Measurements from ENCODE around the gene DMKN.
"Not testable (repeated sequence)": the region's sequence is repeated elsewhere in the genome, so short reads cannot be mapped to it uniquely, and the experiment has no call there.

The DMKN gene

DNA sequence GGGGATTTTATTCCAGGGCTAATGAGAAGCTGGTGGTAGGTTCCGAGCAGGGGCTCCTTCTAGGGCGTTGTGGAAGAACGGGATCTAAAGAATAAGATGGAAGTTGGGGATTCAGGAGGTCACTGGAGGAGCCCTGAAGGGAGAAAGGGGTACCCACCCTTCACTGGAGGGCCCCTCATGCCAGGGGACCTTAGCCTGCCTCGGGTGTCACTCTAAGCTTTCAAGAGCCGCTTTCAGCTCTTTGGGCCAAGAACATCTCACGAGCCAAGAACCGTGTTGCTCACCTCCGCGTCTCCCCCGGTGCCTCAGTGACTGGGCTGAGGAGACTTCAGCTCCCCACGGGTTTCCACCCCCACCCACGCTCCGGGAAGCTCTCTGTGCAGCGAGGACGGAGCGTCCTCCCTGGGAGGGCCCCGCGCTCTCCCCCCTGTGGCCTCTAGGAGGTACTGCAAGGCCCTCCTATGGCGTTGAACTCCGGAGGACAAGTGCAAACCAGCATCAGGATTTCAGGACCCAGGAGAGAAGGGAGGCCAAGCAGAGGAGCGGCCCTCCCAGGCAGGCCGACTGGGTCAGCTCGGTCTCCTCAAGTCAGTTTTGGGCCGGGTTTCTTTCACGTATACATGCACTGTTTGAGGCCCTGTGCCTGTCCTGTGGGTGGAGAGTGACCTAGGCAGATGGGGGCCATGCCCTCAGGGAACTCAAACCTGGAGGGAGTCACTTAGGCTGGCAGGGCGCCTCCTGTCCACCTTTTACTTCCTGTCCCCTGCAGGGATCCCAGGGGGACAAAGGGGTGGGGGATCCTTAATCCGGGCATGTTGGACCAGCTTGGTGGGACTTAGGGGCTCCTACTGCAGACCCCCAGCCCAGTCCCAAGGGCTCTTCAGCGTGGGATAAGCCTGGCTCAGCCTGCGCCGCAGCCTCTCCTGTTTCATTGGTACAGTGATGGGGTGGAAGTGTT lies 18.1 kb downstream of the DMKN start:
- no peak for DNase-seq

DNA sequence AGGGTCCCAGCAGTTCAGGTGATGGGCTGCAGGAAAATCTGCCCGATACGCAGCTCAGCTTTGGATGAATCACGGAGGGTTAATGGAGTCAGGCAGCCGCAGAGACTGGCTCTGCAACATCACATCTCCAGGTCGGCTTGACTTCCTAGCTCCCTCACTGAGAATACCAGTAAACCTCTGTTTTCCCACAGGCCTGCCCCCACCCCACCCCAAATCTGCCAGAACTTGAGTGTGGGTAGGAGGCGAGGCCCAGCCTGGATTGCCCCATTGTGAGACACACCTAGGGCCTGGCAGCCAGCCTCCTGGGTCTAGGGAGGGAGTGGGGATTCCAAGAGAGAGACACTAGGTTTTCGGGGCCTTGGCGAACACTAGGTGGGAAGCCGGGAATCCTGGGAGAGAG lies 19.5 kb downstream of the DMKN start:
- DNase-seq: no peak

DNA sequence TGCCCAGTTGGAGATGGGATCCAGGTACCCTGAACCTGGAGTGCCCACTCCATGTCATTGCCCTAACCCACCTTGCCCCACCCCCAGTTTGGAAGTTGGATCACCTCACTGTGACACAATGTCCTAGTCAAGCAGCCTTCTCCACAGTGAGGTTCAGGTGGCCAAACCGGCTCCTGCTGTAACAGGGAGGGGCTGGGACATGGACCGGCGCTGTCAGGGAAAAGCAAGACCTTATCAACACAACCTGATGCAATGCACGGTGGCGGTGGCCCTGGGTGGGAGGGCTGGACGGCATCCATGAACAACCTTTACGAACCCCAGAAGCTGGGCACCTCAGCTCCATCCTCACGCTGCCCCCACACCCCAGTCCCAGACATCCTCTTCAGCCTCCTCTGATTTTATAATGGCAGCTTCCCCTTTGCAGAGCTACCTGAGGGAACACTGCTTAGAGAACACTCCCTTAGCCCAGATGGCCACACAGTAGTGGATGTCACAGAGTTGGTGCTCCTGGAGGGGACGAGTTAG lies 21.6 kb downstream of the DMKN start:
- DNase-seq: no peak

DNA sequence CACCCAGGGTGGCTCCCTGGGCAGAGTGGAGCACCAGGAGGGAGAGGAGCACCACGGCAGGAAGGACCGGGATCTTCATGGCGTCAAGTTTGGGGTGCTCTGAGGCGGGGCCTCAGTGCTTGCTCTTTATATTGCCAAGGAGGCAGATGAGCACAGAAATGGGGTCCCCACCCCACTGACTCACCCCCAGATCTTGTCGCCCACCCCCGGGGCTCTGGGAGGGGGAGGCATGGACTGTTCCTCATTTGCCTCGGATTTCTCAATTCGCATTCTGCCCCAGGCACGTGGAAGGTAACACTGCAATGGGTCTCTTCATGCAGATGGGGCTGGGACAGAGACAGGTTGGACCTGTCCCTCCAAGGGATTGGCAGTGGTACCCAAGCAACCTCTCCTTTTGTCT lies 23.1 kb downstream of the DMKN start, which contains the start of gene KRTDAP:
Gene KRTDAP (minus strand): TSS at position 101 of the 400 bp plus-strand sequence. CDS start 22 bp downstream, at position 79.
- no peak for DNase-seq

DNA sequence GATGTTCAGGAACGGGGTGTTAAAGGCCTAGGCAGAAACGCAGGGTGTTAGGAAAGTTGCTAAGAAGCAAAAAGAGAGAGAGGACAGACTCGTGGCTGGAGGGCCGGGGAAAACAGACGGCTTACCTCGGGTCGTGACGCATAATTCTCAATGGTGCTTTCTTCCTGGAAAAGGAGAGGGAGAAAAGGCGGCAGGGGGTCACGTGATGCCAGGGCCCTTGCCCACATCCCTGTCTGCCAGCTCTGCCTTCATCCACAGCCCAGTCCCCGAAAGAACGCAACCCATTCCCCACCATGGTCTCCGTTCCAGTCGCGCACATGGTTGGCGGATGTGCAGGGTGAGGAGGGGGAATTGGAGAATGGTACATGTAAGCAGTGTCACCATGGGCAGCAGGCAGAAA lies 24.8 kb downstream of the DMKN start:
- no peak for DNase-seq

DNA sequence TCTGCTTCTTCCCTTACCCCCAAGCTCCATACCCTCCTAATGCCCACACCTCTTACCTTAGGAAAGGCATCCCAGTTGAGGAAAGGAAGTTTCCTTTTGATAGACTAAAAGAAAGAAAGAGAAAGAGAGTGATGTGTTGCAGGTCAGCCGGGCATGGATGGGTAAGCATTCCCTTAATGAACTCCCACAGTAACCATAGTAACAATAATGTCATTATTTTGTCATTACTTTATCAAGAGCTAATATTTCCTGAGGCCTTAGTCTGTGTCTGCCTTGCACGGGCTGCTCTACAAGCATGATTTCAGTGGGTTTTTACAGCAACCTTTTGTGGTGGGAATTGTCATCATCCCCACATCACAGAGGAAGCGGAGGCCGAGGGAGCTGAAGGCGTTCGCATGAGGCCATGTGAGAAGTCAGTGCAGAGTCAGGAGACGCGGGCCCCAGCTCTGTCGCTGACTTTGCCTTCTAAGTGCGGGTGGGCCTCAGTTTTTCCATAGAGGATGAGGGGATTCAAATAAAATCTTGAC lies 25.7 kb downstream of the DMKN start:
- no peak for DNase-seq

DNA sequence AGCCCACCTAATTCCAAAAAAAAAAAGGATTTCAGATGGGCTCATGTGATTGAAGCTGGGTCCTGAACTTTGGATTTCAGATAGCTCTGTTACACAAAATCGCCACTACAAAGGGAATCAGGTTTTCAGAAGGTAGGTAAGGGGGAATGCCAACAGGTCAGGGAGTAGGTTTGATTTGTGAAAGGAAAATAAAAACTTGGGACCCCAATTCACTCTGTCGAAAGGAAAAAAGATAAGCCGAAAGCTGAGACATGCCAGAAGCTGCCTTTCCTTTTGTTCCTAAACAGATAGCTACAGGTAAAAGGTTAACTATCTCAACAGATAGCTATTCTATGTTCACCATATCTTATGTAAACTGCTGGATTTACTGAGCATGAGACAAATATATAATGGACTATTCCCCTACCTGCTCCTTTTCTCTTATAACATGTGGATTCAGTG lies 27.2 kb downstream of the DMKN start:
- DNase-seq: no peak

DNA sequence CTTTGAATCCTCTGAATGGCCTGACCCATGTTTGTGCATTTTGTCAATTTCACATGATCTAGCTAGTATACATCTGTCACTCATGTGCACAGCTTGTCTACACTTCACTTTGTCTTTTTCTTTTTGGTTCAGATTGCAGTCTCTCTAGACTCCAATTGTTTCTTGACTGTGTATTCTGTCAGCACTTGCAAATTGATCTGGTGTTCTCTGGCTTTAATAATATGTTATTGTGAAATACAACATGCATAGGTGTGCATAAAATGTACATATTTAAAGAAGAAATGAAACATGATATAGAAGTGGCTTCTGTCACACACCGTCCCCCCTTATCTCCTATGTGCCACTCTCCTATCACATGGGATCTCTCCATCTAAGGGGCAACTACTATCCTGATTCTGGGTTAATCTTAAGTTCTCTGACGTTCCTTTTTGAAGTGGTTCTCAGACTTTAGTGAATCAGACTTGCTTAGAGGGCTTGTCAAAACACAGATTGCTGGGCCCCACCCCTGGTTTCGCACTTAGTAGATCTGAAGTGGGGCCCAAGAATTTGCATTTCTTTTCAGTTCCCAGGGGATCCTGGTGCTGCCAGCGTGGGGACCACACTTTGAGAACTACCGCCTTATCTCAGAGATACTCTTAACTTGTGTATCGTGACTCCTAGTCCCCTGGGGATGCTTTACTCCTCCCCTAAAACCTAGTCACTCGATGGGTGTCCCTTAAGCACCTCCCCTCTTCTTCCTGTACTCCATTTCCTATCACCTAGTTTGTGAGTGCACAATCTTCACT lies 29.0 kb downstream of the DMKN start:
- no peak for DNase-seq

DNA sequence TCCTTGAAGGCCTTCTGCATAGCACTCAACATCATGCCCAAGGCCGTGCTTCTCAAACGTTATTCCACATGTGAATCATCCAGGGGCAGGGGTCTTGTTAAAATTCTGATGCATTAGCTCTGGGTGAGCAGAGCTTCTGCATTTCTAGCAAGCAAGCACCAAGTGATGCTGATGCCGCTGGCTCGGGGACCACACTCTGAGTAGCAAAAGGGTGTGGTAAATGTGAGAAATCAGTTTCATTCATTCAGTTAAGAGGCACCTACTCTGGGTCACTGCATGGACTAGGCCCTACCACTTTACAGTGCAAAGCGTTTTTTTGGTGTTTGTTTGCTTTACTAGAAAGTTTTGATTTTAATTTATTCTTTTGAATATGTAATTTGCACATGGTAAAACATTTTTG lies 30.4 kb downstream of the DMKN start:
- no peak for DNase-seq

DNA sequence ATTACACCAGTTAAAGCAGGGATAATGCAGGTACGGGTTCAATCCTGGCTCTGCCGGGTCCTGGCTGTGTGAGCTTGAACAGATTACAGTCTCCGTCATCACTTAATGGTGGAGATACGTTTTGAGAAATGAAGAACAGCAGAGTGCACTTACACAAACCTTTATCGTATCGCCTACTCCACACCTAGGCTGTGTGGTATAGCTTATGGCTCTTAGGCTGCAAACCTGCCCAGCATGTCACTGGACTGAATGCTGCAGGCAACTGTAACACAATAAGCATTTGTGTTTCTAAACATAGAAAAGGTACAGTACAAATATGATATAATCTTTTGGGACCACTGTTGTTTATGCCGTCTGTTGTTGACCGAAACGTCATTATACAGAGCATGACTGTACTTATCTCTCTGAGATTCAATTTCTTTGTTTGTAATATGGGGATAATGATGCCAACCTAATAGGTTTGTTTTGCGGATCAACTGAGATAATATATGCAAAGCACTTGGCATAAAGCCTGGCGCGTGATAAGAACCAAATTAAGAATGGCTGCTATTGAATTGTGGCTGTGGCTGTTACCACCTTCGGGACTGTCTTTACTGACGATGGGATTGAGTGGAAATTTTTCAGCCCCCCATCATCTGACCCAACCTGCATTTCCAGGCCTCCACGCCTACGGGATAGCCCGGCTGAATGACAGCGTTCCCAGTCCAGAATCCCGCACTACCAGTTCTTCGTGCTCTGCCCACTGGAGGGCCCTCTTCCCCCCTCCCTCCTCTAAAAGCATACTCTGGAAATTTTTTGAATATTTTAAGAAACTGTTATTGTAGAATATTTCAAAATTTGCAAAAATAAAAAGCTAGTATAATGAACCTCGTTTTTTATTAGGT lies 34.4 kb downstream of the DMKN start:
- DNase-seq: no peak

DNA sequence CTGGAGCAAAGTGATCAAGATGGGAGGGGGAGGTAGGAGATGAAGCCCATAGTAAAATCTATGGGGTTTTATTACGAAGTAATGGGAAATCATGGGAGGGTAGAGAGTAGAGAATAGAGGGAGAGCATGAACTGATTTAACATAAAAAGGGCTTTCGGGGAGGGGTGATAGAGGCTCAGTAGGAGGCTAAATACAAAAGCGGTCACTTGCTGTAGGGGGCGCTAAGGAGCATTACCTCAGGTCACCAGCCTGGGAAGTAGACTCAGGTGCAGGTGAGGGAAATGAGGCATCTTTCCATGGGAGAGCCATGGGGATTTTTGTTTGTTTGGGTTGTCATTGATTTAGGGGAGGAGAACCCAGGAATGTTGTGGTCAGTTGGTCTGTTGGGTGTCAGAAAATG lies 37.3 kb downstream of the DMKN start:
- DNase-seq: no peak

DNA sequence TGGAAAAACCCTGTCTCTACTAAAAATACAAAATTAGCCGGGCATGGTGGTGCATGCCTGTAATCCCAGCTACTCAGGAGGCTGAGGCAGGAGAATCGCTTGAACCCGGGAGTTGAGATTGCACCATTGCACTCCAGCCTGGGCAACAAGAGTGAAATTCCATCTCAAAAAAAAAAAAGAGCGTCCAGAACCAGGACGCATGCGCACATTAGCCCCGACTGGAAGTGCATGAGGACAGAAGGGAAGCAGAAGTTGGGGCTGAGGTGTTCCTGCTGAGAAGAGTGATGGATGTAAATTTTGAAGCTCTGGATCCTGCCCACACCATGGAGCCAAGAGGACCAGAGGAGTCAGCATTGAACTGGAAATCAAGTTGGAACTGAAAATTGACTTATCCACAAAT lies 38.9 kb downstream of the DMKN start:
- not testable (repeated sequence) for DNase-seq

DNA sequence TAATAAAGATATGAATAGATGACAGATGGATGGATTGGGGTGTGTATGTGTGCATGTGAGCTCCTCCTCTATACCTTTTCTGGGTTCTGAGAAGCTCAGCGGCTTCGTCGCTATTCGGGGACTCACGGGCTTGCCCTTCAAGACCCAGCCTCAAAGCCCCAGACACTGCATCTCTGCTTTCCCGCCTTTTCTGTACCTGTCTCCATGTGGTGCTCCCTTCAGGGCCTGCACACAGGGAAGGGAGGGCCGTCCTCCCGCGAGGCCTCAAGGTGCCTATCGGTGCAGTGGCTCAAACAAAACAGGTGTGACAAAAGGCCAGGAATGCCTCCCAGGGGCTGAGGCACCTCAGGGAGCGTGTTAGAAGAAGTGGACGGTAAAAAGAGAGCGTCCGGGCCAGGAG lies 39.3 kb downstream of the DMKN start:
- DNase-seq: no peak

DNA sequence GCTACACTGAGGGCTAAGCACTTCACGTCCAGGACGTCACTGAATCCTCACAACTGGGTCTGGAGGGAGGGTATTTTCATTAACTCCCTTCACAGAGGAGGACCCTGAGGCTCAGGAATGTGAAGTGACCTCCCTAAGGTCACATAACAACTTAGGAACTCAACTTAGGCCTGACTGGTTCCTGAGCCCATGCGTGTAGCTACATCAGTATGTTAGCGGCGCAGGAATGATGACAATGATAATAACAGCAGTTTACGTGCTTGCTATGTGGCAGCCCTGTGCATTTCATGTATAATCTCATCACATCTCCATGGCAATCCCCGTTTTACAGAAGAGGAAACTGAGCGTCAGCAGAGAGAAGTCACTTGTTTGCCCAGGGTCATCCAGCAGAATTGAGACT lies 41.5 kb downstream of the DMKN start:
- DNase-seq: no peak

DNA sequence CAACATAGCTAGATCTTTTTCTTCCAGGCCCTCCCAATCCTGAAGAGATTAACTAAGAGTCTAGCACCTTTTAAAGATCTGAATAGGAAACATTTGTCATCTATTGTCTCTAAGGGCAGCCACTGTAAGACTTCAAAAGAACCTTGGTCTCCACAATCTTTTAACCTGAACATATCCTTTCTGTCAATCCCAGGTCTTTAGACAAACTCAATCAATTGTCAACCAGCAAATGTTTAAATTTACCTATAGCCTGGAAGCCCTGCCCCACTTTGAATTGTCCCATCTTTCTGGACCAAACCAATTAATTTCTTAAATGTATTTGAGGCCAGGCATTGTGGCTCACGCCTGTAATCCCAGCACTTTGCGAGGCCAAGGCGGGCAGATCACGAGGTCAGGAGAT lies 42.4 kb downstream of the DMKN start:
- not testable (repeated sequence) for DNase-seq

DNA sequence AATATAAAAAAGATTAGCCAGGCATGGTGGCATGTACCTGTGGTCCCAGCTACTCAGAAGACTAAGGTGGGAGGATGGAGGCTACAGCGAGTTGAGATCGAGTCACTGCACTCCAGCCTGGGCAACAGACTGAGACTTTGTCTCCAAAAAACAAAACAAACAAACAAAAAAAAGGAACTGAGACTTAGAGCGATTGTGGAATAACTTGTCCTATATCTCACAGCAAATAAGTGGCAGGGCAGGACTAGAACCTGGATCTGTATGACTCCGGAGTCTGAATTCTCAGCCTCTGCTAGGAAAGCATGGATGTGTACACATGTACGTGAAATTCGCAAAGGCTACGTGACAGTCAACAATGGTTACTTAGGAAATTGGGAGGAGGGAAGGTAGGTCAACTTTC lies 43.3 kb downstream of the DMKN start:
- DNase-seq: no peak

DNA sequence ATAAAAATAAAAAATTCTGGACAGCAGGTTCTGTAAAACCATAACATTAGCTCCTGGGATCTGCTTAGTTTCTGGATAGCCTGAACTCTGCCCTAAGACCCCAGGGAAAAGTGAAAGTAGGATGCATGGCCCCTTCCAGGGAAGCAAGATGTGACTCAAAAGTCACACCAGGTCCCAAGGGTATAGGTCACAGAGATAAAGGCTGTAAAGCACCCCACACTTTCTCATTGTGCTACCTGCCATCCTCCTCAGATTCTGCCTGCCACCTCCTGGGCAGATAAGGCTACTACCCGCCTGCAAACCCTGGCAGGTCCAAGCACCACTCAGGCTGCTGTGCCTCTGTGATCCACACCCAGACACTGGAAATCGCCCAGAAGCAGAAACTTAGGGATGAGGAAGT lies 44.8 kb downstream of the DMKN start:
- DNase-seq: no peak

DNA sequence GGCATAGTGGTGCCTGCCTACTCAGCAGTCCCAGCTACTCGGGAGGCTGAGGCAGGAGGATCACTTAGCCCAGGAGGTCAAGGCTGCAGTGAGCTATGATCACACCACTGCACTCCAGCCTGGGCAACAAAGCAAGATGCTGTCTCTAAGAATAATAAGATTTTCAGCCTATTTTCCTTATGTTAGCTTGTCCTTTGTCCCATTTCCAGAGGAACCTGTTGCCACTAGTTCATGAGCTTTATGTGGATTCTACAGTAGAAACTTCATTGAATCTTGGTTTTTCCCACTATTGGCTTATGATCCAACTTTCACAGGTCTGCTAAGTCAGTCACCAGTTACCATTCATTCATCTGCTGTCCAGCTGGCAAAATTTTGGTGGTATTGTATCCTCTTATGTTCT lies 47.2 kb downstream of the DMKN start:
- no peak for DNase-seq

DNA sequence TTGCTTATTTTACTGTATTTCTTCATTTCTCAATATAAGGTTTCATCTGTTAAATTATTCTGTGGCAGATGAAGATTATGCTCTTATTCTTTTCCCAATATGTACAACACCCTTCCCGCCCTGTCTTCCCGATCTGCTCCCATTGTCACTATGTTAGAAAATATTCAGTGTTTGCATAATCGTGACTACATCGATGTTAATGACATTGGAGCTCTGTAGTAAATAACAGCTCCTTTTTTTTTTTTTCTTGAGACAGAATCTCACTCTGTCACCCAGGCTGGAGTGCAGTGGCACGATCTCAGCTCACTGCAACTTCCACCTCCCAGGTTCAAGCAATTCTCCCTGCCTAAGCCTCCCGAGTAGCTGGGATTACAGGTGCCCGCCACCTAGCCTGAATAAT lies 50.5 kb downstream of the DMKN start:
- DNase-seq: not testable (repeated sequence)

DNA sequence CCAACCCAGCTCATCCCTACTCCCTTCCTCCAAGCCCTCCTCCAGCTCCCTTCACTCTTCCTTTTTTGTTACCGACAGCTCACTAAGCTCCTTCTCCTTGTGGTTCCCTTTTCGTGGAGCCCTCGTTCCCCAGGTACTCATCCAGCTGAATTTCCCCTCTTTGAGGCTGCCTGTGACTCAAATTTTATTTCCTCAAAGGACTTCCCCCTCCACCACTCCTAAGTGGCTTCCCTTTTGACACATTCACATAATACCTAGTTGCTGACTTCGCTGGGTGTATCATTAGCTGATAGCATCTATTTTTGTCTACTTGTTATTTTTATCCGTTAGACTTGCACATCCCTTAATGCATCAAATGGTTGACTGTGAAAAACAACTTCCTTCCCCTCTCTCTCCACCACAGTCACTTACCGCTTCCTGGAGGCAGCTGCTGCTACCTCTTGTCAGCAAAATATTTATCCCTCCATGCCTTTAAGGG lies 50.9 kb downstream of the DMKN start:
- no peak for DNase-seq

DNA sequence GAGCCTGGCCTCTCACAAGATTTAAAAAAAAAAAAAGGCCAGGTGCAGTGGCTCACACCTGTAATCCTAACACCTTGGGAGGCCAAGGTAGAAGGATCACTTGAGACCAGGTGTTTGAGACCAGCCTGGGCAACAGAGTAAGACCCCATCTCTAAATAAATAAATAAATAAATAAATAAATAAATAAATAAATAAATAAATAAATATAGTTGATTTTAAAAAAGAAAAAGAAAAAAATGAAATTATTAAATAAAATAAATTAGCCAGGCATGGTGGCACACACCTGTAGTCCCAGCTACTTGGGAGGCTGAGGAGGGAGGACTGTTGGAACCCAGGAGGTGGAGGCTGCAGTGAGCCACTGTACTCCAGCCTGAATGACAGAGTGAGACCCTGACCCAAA lies 51.7 kb downstream of the DMKN start:
- not testable (repeated sequence) for DNase-seq

DNA sequence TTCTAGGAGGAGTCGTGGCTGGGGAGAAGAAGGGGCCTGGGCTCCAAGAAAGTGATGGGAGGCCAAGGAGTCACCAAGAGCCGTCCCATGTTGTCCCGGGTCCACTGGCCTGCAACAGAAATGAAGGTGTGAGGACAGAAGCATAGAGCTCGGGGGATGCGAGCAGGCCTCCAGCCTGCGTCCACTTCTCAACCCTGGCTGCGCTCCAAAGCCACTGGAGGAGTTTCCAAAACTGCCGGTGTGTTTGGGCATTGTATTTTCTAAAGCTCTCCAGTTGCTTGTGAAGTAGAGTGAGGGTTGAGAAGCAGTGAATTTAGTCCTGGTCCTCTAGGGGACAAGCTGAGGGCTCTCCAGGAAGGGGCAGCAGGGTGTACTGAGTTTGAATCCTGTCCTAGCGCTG lies 52.4 kb downstream of the DMKN start:
- no peak for DNase-seq
